Activated CD4-positive, CD25-positive, alpha-beta regulatory T cell treated with anti-CD3 and anti-CD28 coated beads, Interleukin-2, amount 50 U/mL, for 16 hours (primary cell): ENCODE data around the gene SLC13A3.

Experiments used
- DNase-seq: peaks from one replicate; pipeline ENCODE4 v3.0.0-alpha.2; 2020; ENCODE audit warnings: low read depth, low spot score

The SLC13A3 gene

DNA sequence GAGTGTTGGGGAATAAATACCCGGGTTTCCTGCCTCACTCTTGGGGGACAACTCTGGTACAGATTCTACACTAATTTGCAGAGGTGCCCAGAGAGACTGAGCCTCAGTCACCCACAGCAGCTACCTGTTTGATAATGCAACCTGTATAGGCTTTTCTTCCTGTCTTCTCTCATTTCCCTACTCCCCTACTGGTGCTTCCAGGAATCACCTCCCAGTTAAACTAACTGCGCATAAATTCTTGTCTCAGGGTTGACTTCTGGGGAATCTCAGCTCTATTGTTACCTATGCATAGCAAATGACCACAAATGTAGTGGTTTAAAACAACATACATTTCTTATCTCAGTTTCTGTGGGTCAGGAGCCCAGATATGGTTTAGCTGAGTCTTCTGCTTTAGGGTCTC is 112.1 kb downstream of the SLC13A3 start:
- no peak for DNase-seq

- no peak for DNase-seq
These were observed 120.6 kb downstream of the SLC13A3 start for GRCh38 chr20:46530640-46531039.

DNA sequence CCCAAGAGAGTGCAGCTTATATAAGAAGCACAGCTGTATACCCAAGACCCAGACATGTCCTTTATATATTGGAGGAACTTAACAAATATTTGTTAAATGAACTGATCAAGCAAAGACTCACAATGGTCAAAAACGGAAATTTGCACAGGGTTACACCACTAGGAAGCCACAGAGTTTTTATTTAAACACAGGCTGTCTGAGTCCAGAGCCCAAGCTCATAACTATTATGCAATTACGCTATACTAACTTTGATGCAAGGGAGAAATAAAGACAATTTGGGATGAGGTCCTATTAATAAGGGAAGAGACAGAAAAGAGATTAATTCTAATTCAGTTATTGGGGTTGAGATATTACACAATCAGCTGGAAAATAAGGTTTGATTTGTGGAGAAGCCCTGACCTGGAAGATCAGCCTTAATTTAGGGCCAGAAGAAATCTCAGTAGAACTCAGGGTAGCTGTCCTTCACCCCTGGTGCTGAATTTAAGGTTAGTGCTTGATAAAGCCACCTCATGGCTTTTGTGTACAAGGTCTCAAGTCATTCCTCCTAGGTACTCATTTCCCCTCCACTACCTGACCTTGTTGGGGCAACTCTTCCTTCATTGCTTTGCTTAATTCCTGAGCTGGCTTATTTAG is 127.4 kb downstream of the SLC13A3 start:
- no peak for DNase-seq

DNA sequence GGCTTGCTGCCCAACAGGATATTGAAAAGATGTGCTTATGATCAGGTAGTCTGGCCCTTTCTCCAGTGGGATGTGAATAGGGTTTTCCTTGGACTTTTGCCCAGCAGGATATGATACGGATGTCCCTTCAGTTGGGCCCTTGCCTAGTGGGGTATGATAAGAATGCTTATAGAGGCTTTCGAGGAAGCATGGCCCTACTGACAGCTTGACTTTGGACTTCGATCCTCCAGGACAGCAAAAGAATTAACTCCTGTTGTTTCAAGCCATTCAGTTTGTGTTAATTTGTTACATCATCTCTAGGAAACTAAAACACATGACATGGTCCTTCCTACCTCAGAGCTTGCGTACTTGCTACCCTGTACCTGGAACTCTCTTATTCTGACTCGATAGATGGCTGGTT is 128.2 kb downstream of the SLC13A3 start:
- no peak for DNase-seq

GRCh38 chr20:46520976-46521579 is 130.2 kb downstream of the SLC13A3 start:
- no peak for DNase-seq

DNA sequence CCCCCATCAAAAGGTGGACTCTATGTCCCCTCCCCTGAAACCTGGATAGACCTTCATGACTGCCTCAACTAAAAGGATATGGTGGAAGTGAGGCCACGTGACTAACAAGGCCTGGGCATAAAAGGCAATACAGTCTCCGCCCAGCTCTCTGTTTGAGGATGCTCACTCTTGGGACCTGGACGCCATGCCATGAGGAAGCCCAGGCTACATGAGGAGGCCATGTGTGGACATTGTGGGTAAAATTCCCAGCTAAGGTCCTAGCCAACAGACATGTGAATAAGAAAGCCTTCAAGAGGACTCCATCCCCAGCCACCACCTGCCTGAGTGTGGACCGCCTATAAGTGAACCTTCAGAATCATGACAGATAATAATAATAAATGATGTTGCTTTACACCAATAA is 130.7 kb downstream of the SLC13A3 start:
- no peak for DNase-seq

DNA sequence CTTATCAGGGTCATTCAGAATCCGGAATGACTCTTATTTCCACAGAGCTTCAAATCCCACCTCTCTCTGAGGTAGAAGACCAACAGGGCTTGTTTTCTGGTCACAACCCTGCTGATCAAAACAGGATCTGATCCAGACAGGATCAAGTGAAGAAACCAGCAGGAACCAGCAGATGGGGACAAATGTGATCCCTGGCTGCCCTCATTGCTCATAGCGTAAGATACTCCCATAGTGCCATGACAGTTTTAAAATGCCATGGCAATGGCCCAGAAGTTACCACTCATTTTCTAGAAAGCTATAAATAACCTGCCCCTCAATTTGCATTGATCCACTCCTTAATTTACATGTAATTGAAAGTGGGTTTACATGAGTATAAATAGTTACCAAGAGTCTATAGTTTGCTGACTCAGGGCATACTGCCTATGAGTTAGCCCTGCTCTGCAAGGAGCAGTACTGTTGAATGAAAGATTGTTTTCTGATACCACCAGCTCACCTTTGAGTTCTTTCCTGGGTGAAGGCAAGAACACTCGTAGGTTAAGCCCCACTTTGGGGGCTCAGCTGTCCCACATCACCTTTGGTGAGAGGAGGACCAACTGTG is 131.7 kb downstream of the SLC13A3 start:
- no peak for DNase-seq

DNA sequence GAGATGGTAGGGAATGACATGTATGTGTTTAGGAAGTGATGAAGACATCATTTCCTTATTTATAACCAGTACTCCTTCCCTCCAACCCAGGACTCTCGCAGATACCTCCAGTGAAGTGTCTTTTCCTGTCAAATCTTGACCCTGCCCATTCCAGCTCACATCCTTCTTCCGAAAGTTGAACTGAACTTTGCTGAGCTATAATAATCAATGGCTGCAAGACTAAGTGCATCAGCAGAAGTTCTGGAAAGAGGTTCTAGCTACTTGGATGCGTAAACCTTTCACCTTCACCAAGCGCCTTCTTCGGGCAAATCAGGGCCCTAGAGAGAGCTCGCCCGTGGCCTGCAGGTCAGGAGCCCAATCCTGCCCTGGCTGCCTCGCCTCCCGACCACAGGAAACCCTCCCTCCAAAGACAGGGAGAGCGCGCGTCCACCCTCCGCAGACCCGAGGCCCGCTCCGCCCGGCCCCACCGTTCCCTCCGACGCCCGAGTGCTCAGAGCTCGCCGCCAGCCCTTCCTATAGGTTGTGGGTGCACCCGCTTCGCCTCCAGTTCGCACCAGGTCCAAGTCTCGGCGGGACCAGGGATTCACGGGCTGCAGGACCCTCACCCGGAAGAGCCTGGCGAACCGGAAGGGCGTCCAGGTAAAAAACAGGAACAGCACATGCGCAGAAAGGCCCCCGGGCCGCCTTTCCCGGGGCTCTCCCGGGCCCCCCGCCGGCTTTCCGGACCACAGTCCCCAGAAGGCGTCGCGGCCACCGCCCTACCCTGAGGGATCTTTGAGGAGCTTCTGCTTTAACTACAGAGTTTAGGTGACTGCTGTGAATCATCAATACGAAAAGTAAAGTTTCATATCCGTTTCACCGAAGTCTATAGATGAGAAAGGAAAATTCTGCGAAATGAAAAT is 138.1 kb downstream of the SLC13A3 start, which contains the start of gene ZNF334:
Gene ZNF334, minus strand, starts transcription at position 617 of the 902 bp plus-strand sequence. CDS start 1,457 bp downstream, outside the sequence.
- DNase-seq = no peak

- DNase-seq = no peak
These were observed 141.7 kb downstream of the SLC13A3 start for GRCh38 chr20:46509523-46509922.
